Stimulated activated CD4-positive, alpha-beta T cell treated with anti-CD3 and anti-CD28 coated beads, TNF-alpha, amount 100 ng/mL, for 24 hours (primary cell): ENCODE data around the gene NRN1.

Source experiments
- DNase-seq, 3 experiments: peaks; one replicate each; pipeline ENCODE4 v3.0.0-alpha.2; 2020; ENCODE audit warnings: low read depth in 3 of 3

The NRN1 gene

DNA sequence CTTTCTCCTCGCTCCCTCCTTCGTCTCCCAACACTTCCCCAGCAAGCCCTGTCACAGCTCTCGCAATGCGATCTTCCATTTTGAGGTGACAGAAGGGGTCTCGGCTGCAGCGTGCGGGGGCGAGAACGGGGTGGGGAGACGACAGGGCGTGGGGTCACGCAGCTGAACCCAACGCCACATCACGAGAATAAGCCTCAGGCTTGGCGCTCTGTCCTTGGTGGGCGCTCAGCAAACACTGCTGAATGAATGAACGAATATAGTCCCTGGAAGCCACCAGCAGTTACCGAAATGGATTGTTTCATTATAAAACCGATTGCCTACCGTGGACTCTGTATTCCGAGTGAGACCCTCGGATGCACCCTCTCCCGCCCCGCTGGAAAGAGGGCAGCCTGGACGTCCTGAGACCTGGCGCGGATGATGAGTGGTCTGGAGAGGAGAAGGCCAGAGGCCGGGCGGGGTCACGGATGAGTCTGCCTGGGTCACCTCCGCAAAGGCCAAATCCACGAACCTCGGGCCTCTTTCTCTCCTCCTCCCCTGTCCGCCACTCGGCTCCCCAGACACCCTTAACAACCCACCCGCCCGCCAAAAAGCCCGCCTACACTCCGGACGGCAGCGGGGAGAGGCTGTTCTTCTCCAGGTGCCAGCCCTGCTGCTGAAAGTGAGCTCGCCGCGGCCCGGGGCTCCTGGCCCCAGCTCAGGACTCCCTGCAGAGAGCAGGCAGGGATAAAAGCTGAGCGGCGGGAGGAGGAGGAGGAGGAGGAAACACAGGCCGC is 3.7 kb downstream of the NRN1 start:
- no peak for DNase-seq

DNA sequence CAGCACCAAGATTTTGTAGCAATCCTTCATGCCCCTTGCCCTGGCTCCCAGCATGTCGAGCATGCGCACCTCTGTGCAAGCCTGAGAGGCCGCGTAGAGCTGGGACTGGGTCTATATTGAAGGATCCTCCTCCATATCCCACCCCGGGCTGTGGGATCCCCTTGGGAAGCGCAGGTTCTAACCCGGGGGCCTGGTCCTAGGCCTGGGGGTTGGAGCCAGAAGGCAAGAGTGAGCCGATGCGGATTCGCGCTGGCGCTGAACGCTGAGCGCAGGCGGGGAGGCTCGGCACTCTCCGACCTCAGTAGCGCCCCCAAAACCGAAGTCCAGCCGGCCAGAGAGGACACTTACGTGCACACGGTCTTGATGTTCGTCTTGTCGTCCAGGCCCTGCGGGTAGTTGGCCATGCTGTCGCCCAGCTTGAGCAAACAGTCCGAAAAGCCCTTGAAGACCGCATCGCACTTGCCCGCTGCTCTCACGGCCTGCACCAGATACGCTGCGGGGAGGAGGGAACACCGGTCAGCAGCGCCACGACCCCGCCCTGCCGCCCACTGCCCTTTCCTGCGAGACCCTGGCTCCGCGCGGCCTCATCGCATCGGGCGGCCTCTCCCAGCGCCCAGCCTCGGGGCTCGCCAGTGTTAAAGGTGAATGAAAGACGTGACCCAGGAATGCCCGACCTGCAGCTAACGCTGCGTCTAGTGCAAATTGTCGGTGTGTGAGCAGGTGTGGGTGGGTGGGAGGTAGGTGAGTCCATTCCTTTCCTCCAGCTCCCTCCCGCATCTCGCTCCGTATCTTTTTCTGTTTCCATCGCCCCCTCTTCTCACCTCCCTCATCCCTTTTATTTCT is 4.5 kb downstream of the NRN1 start:
- DNase-seq: no peak

DNA sequence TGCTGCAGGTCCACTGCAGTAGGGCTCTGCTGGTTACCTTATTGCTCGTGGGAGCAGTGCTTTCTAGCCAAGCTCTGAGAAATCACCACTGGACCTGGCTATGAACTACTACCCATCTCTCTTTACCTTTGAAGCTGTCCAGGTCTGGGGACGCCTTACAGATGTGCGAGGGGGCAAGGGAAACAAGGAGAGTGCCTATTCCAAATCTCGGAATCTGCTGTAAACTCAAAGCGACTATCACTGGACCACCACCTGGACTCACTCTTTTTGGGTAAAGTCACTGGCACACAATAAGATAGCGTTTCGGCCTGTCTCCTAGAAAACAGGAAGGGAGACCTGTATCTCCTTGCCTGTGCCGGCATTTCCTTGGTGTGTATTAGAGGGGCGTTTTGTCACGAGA is 5.3 kb downstream of the NRN1 start:
- no peak for DNase-seq

DNA sequence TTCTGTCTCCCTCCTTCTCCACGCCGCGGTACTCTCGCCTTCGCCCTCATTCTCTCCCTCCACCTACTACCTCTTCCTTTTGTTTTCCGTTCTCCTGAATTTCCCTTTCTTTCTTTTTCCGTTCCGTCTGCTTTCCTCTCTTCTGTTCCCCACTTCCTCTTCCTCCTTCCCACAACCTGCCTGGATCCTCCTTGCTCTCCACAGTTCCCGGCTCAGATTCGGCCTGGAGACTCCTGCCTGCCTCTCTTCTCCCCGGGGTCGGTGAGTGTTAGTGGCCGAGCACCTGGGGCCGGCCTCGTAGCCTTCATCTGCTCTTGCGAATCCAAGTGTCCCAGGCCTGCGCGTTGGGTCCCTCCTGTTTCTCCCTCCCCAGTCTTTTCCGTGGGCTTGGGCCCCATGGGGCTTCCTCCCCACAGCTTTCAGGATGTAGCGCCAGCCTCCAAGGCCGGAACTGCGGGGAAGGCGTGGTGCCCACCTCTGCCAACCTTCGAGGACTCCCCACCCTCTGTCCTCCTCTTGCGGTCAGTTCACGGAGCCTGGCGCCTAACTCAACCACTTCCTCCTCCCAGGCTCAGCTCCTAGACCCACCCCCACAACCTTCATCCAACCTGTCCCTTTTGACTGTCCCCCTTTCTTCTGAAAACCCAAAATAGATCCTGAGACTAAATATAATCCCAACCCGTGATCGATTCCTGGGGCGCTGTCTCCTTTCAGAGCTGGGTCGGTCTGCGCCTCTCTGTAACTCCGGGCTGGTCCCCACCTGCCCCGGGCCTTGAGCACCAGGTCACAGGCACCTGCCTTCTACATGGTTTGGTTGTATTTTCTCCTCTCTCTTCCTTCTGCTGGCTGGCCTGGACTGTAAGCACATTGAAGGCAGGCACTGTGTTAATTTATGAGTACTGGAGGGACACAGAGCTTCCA is 6.8 kb downstream of the NRN1 start:
- DNase-seq: no peak

DNA sequence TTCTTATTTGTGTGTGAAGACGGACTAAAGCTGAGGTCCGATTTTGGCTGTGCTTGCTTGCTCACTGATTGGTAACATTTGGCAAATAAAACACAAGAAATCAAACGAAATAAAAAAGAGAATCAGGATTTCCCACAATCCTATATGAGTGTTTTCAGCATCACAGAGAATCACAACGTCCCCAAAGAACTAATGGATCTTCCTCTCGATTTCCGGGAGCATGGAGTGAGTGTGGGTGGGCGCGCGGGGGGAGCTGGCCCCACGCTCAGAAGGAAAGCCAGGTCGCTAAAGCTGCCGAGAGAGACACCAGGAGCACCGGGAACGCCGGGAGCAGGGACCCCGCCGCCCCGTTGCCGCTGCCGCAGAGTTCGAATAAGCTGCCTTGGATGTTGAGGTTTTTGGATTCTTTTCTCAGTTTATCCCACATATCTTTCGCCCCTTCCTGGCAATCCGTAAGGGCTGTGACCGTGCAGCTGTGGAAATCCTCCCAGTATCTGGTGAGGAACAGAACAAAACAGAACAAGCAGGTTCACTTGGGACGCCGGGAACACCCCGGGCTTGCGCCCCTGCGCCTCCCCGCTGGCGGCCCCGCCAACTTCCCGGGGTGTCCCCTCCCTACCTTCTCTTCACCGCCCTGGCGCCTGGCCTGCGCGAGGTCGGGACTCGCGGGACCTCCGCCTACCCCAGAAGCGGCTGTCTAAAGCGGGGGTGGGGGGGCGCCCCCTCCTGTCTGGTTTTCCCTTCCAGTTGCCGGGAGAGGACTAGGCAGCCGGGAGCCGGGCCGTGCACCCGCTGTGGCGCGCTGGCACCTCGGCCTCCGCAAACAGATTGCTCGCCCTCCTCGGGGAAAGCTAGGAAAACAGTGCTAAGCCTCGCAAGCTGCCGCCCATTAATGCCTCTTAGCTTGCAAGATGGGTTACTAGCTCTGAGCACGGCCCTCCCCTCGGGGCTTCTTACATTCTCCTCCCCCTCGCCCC is 7.7 kb downstream of the NRN1 start:
- no peak for DNase-seq

DNA sequence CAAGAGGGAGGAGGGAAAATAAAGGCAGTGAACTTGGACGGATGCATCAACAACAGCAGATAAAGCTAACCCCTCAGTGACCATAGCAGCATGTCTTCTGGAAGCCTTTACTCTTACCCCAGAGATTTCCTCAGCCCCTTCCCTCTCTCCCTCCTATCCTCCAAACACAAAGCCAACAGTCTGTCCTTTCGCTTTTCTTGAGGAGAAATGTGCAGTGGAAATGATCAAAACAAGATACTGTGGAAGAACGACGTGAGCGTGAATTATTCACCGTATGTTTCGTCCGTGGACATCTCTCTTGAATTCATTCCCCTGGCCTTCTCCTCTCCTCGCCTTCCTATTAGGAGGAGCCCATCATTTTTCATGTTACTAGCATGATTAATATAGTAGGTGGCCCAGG is 8.5 kb downstream of the NRN1 start:
- DNase-seq: no peak

DNA sequence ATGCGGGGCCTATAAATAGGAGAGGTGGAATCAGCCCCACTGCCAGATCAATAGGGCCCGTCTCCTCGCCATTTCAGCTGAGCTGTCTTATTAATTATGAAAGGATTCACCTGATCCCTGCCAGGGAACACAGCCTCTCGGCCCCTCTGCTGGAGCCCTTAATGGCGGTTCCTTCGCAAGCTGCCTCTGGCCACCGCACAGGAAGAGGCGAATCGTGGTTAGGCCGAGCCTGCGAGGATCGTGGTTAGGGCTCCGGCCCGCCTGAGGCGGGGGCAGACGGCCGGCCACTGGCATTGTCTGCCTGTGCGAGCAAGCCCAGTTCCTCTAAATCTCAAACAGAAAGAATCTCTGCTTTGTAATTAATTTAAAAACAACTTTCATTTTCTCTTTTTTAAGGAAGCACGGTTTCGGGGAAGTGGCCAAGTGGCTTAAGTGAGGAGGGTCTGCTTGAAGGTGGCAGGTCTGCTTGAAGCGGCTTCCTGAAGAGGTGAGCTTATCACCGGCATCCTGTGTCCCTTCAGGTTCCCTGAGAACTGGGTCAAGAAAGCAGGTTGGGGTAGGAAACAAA is 9.2 kb downstream of the NRN1 start:
- DNase-seq: no peak

DNA sequence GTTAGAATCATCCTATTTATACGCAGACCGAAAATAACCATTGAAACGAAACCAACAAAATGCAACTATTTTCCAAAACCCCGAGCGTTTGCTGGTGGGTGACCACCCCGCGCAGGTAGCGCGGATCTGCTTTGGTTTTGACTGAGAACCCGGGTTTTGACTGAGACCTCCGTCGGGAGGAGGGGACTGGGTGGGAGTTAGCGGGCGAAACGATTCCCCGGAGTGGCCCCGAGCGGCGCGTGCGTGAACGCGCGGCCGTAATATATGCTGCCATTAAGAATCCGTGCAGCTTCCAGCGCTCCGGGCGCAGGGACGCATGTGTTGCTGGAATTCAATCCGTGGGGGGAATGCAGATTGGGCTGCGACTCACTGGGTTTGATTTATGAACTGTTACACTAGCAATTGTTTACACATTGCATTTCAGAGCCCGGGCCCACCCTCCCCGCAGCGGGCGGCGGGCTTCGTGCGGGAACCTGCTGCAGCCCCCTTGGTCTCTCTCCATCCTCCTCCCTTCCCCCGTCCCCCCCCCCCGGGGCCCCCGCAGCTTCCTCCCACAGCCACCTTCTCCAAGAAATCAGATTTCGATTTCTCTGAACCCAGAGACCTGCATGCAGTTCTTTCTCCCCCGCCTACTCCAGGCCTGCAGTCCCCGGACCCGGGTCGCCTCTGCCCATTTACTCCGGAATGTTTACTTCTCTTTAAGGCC is 9.9 kb downstream of the NRN1 start:
- no peak for DNase-seq

DNA sequence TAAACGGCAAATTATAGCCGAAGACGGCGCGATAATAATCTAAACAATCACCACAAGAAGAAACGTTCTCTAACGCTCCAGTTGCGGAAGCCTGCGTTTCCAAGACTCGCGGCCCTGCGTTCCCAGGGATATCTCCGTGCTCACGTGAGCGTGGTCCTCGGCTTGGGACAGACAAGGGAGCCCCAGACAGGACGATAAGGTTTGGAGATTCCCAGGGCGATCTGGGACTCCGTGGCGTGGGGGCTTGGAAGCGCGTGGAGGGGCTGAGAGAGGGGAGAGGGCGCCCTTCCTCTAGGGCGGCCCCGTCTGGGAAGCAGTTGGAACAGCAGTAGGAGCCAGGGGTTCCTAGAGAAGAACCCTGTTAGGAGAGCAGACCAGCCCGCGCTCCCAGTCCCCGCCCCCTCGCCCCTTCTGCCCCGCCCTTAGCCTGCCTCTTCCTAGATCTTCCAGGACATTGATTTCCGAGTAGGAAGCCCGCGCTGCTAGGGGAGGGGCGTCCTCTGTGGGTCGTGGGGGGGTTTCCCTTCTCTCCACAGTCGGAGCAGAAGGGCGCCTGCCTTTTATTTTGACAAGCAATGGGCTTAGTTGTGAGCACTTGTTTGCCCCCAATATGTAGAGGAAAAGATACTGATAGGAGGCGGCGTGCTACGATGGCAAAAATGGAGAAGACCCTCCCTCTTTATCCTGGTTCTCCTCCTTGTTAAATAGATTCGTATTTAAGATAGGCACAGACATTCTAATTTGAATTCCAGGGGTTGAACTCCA is 10.6 kb downstream of the NRN1 start:
- no peak for DNase-seq

DNA sequence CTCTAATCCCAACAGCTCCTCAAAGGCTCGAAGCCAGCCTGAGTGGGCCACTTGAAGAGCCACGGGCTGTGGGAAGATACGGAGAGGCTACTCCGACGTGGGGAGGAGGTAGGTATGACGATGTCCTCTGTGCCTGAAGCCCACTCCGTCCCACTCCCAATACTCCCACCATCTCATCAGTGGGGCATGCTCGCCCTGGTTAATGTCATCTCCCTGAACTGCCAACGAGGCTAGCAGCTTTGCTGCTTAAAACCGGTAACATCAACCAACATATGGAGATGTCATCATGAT is 11.1 kb downstream of the NRN1 start:
- no peak for DNase-seq

DNA sequence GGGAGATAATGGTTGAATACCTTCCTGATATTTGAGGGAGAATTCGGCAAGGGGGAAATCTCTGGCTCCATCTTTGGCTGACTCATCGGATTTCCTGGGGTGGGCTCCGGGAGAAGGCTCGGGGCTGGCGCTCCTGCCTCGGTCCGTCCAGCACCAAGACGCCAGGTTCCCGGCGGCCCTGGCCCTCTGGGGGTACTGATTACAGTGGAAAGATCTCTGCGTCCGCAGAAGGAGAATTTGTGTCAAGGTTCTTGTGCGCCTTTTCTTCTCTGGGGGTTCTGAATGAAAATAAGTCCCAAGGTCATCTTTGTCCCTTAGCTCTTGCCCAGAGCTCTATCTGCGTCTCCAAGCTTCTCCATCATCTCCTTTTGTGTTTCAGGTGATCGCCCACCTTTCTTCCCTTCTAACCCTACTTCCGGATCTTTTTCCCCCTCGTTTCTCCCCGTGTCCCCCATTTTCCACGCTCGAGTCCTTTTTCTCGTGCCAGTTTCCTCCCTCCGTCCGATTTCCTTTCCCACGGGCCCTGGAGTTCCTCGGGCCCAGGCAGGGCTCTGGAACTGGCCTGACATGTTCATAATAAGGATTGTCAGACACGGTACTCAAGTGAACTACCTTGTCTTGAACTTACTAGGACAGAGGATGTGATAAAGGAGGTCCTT is 11.6 kb downstream of the NRN1 start:
- DNase-seq: no peak

DNA sequence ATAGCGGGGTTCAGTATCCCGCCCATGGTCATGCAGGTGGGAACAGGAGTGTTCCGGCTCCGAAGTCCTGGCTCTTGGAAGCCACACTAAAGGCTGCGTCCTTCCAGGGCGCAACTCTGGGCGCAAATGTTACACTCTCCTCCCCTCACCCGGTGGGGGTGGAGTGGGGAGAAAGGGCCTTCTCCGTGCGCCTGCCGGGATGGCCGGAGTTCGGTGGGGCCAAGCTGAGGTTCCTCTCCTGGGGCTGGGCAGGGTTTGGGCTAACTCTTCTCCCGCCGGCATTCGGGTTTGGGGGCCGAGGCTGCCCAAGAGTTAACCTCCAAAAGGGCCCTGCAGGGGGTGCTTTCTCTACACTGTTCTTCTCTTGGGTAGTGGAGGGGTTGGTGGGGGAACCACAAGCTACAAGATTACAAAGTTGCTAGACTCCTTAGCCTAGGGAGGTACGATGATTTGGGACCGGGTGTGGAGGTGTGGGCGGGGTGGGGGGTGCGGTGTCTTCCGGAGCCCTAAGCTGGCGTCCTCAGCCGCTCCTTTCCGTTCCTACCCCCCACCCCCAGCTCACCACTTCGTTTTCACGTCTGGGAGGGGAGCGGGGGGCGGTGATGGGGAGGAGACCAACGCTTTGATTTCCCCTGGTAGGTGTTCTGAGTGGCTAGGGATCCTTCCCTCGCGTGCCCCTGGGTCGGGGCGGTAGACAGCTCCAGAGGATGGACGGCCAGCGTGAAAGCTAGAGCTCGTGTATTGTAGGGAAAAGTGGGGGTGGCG is 12.3 kb downstream of the NRN1 start:
- no peak for DNase-seq

DNA sequence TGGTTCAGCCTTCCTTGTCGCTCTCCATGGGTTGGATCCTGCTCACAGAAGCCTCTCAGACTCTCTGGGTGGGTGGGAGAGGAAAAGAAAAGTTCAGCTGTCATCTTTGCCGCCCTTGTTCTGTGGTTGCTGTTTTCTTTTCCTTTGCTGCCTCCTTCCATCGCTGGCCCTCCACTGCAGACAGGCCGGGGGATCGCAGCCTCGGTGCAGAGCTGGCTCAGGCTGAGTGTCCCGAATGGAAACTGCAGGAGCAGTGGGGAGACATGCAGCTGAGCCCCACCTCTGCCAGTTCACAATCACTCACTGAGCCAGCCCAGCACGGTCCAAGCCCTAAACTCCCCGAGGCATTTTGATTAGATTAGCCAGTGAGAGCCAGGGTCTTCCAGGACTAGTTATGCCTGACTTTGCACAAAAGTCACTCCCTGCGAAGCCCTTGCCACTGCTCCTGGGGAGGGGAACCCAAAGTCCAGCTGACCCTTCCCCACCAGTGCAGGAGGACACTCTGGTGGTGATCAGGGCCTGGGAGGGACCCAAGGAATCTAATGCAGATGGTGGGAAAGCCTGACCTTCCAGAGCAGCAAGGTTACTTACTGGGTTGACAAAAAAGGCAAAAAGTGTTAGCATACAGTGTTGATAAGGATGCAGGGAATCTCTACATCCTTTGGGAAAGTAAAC is 14.0 kb downstream of the NRN1 start:
- no peak for DNase-seq

DNA sequence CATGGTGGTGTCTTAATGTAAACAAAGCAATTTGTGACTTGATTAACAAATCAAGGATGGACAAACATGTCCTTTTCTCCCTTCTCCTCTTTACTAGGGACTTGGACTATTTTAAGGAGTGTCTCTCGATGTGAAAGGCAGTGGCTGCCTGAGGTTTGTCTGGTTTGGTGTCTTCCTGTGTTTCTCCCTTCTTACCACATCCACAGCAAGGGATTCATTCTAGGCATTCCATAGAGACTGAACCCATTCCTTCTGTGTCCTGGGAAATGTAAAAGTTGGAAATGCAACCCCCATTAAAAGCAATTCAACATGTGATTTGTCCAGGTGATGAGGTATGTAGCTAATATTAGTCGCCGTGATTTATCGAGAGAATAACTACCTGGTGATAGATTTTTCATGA is 15.9 kb downstream of the NRN1 start:
- no peak for DNase-seq

DNA sequence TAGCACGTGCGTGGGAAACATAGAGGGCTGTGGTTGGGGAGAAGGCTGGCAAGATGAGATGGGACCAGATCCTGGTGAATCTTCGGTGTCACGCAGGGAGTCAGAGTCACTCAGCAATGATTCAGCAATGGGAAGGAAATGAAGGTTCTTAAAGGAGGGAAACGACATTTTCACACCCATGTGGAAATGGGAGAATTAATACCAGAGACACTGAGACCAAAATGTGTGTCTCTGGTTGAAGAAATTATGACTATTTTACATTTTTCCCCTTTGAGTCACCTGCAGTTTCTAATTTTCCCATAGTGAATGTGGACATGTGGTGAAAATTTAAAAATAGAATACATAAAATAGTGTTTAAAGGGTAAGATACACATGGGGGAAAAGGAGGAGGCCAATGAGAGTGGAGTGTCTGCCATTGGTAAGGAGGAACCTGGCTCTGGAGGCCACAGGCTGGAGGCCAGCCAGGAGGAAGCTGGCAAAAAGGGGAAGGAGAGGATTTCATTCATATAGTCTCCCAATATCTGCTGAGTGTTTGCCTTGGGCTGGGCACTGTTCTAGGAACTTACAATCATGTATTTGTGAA is 17.5 kb downstream of the NRN1 start:
- DNase-seq: no peak

DNA sequence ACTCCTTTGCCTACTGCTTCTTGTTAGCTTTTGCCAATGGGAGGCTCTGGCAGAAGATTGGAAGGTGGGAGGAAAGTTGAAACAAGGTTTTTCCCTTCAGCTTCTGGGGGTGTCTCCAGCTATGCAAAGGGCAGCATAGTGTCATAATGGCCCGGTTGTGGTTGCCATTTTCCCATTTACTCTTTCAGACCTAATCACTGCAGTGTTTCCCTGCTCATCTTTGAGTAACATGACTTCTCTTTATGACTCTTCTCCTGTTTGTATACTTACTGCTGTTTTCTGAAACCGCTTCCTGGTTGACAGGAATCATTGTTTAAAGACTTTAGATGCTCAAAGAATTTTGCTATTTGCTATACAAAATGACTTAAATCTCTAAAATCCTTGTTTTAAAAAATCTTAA is 19.9 kb downstream of the NRN1 start:
- no peak for DNase-seq
